Kasumi-1 (cell line): Measurements from ENCODE around the gene VWC2L.

Source experiments
- DNase-seq, 2 experiments: peaks; one replicate each; lab custom pipeline; 2025; lab: John Stamatoyannopoulos, UW

Gene VWC2L

DNA sequence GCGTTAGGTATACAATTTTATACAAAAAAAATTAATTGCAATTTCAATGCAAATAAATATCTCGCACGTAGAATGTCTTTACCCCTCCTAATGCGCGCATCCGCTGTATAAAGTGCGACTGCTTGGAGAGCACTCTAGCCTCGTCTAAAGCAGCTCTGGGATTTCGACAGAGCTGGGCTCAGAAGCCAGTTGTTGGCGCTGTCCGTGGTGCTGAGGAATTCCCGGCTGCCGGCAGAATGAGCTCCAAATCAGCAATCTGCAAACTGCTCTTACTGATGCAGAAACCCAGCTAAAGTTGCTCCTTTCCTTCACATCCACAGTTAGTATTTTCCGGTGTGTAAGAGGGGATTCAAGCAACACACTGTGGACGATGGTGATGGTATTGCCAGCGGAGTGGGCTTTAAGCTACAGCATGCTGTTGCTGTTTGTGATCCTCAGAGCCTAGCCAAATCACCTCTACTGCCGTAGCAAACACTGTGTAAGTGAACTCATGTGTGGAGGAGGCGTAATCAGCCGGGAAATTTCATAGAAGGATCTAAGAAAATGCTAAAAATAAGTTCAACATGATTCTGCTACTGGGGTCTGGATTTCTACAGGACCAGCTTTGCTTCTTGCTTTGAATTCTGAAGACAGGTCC lies at the start of gene VWC2L:
Gene VWC2L, plus strand, starts transcription at position 137 of the 637 bp plus-strand sequence. CDS start 3,140 bp downstream, outside the sequence.
- DNase-seq, result peak; percentile 35 to 51

DNA sequence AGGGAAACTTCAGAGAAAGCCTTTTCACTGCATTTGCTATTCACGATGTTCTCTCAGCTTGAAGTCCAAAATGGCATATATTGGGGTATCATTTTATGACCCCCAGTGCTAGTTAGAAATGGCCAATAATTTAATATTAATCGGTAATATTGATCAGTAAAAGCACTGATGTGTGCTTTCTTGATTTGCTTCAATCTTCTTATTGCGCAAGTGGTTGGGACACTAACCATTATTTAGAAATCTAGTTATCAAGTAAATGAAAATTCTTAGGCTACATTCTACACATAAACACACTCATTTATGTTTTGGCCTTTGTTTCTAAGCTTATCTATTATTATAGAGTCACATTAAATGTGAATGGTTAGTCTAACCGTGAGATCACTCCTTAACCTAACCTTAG lies 49.7 kb upstream of the VWC2L start:
- no peak for DNase-seq

DNA sequence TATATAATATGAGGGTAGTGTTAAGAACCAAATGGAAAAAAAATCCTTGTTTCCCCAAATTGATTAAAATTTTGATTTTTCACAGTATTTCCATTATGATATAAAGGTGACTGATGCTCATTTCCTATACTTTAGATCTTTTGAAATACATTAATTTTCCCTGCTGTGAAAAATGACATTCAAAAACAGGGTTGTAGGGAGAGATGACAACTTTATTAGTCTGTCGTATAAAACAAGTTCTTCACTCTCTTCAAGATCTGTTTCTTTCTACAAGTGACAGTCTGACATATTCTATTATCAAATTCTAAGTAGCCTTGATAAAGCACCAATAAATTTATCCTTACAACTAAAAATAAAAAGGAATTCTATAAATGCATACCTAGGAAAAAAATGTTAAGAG lies 45.3 kb upstream of the VWC2L start:
- no peak for DNase-seq

DNA sequence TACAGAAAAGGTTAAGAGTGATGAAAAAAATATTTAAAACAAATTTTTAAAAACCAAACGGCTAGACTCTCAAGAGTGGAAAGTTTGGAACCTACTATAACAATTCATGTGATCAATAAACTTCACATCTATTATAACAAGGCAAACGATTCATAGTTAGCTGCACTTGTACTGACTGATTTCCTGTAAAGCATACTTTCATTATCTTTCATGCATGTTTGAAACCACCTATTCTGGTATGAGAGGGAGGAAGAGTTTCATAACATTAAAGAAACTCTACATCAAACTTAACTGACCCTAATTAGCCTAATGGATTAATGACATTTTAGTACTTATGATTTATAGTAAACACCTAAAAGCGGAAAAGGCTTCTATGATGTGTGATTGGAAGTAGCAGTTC lies 43.7 kb upstream of the VWC2L start:
- DNase-seq, result no peak

DNA sequence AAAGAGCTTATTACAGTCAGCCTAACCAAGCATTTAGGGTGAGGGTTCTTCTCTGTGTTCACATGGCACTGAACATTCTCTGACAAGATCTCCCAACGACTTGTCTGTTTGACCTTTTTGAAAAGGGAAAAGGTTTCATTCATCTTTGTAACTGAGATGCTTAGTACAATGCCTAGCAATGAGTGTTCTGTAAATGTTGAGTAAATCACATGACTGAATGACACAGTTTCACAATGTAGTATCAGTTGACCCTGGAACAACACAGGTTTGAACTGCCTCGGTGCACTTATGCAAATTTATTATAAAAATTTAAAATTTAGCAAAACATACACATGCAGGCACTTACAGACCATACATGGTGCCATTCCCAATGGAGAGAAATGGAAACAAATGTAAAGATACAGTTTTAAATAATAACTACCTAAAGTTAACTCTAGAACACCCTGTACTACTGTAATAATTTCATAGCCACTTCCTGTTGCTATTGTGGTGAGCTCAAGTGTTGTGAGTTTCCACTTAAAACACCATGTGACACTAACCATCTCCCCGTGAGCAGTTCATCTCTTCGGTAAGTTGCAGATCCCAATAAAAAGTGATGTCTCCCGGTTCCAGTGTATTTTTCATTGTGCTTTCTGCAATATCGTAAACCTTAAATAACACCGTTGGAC lies 34.1 kb upstream of the VWC2L start:
- DNase-seq, result no peak

DNA sequence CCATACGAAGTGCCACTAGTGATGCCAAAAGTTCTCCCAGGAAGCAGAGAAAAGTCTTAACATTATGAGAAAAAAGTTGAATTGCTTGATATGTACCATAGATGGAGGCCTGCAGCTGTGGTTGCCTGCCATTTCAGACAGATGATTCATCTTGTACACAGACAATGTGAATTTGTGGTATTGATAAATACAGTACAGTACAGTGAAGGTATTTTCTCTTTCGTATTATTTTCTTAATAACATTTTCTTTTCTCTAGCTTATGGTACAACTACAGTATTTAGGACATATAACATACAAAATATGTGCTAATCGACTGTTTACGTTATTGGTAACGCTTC lies 33.6 kb upstream of the VWC2L start:
- no peak for DNase-seq

DNA sequence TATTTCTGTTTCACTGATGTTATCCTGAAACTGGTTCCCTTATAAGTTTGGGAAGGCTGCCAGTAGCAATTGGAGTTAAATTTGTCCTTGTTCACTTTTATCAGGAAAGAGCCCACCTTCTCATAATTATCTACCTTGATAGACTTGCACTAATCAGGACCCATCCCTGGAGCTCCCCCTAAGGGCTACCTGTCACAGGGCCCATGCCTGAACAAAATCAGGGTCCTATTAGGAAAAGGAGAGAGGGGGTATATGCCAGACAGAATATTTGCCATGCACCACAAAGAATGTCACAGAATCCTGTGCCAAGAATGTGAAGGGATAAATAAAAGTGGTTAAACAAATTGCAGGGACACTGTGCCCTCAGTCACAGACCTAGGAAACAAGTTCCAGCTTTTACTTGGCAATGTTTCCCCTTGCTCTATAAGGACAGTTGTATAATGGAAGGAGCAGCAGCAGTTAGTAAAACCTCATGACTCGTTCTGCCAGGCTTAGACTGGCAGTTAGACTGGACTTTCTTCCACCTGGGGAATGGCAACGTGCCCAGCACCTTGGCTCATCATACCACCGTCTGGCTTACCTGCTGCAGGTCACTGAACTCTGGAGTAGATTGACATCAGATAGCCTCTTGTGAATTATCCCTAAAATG lies 32.3 kb upstream of the VWC2L start:
- no peak for DNase-seq

DNA sequence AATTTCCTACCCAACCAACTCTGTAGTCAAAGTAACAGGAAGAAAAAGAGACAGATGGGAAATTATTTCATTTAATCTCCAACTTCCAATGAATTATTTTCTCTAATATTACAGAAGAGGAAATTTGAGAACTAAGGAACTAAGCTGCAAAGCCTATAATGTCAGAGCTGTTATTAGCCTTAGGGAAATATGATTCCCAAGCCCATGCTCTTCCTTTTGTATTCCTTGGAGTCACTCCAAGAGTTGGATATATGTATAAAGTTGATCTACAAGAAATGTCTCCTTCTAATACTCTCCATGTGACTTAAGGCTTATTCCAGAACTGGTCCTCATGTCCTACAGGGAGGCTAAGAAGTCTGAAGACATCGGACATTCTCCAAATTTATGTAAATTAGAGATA lies 31.6 kb upstream of the VWC2L start:
- no peak for DNase-seq

DNA sequence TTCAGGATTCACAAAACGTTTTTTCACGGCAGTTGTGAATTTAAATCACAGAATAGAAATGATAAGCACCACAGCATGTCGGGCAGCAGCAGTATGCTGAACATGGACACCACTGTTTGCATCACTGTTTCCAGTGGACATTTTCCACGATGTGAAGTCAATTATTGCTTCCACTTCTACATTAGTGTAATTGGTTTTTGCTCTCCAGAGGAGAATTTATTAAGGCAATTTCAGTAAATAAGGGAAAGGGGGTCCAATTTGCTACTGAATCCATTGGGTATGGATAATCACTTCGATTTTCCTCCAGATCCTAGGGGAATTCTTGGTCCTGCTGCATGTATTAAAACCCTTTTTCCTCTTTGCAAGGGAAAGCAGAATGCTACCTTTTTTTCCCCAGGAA lies 30.2 kb upstream of the VWC2L start:
- DNase-seq, result no peak

DNA sequence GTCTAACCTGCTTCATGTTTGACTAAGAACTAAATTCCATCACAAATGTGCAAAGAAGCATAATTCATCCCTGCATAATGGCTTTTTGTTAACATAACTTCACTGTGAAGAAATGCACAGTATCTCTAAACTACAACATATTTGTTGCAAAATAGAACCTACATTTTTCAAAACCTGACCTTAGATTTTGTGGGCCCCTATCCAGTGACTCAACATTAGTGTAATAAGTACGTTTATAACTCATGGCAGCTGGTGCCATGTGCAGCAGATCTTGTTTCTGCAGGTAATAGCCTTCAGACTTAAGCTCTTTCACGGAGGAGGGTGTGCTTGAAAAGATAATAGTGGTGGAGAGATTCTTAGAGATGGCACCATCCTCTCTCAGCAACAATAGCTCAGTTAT lies 28.6 kb upstream of the VWC2L start:
- DNase-seq, result no peak

DNA sequence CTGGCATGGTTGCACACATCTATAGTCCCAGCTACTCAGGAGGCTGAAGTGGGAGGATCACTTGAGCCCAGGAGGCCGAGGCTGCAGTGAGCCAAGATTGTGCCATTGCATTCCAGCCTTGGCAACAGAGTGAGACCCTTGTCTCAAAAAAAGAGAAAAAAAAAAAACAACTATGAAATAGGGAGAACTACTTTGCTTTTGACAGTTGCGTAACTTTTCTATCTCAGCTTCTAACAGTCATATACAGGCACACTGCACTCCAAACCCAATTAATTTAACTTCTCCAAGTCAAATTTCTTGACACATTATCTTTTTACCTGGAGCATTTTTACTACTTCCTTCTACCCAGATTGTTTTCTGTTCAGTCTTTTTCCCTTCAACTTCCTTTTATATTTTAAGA lies 24.1 kb upstream of the VWC2L start:
- DNase-seq, result no peak

DNA sequence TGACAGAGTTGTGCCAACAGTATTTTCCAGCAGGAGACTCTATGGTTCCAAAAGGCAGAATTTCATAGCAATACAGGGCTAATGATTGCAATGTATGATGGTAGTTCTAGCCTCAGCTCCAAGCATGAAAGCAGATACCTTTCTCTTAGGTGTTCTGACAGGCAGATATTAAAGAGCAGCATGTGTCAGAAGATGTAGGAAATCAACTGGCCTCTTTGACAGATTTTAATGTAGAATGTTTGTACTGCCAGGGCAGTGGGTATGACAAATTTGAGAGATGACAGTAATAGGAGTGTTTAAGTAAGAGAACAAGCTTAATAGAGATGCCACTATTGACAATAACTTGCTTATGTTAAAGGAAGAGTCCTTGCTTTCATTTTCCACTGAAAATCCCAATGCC lies 21.5 kb upstream of the VWC2L start:
- no peak for DNase-seq

DNA sequence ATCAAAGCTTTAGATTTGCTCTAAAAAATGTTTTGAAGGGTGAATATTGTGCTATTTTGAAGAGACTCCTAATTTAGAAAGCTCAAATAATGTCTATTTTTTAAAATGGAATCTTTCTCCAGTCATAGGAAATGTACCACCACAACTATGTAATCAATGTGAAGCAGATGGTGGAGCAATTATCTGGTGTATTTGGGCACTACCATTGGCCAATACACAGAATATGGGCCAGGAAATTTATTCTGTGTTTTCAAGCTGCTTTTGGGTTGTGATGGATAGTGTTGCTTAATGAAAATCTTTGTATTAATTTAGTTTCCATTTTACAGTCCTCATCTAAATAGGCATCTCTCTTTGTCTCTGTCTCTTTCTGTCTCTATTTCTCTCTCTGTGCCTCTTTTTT lies 17.1 kb upstream of the VWC2L start:
- no peak for DNase-seq

DNA sequence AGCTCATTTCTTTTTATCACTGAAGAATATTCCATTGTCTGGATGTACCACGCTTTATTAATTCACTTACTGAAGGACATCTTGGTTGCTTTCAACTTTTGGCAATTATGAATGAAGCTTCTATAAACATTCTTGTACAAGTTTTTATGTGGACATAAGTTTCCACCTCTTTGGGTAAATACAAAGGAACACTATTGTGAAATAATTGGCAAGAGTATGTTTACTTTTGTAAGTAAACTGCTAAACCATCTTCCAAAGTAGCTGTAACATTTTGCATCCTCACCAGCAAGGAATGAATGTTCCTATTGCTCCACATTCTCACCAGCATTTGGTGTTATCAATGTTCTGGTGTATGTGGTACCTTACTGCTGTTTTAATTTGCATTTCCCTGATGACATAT lies 15.8 kb upstream of the VWC2L start:
- no peak for DNase-seq

DNA sequence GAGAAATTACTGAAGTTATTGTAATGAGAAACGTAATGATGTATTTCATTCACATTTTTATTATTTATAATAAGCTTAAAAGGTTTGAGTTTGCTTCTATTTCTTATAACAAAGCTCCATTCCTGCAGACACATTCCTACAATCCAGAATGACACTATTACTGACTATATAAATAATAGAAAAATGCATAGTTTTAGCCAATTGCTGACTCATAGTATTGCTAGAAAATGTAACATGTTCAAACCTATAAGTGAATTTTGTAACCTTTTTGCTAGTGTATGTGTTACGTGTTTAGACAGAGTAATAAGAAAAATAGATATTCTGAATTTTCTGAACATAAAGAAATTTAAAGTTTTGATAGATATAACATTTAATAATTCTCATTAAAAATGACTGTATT lies 9.3 kb upstream of the VWC2L start:
- no peak for DNase-seq

DNA sequence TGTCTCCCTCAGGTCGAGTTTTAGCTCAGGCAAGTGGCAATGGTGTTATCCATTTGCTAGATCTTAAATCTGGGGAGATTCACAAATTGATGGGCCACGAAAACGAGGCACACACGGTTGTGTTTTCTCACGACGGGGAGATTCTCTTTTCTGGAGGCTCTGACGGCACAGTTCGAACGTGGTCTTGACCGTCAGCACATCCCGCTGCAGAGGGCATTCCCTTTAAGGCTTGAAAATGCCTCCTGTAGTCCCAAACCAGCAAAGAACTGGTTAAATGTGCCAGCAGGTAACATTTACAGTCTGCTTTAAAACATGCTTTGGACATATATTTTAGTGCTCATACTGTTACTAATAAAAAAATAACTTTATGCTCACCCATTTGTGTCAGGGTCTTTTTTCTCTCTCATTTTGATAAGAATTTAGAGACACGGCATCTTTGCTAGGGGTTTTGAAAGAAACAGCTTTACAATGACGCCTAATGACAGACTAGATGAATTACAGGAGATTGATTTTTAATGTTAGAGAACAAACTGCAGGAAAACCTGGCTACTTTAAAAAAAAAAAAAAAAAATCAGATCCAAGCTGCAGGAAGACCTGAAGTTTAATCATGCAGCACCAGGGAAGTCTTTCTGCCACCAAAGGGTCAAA lies 602 bp upstream of the VWC2L start:
- no peak for DNase-seq

DNA sequence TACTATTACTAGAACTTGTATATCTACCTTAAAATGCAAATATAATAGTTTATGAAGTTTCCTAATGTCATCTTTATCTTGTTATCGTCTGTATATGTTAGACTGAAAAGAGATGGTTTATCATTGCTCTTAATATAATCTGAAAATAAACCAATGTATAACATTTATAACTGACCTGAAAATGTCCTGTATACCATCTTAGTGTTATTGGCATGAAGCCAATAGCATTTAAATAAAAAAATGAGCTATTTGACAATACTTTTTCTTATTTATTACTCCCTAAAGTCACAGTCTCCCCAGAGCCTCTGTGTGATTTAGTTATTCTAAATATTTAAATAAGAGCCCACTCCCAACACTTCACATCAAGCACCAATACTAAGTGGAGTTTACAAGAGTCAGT lies 1.8 kb downstream of the VWC2L start:
- no peak for DNase-seq

DNA sequence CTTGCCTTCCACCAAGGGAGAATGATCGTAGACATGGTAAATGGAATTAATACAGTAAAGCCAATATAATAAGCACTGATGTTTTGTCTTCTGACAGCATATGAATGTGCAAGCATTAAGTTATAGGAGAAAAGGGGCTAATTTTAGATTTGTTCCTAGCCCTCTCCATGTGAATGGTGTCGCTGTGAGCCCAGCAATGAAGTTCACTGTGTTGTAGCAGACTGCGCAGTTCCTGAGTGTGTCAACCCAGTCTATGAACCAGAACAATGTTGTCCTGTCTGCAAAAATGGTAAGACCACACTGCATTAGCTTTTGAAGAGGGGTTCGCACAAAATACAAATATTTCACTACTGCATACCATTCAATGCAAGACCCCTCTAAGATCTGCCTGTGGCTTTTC lies 25.6 kb downstream of the VWC2L start:
- DNase-seq, result no peak

DNA sequence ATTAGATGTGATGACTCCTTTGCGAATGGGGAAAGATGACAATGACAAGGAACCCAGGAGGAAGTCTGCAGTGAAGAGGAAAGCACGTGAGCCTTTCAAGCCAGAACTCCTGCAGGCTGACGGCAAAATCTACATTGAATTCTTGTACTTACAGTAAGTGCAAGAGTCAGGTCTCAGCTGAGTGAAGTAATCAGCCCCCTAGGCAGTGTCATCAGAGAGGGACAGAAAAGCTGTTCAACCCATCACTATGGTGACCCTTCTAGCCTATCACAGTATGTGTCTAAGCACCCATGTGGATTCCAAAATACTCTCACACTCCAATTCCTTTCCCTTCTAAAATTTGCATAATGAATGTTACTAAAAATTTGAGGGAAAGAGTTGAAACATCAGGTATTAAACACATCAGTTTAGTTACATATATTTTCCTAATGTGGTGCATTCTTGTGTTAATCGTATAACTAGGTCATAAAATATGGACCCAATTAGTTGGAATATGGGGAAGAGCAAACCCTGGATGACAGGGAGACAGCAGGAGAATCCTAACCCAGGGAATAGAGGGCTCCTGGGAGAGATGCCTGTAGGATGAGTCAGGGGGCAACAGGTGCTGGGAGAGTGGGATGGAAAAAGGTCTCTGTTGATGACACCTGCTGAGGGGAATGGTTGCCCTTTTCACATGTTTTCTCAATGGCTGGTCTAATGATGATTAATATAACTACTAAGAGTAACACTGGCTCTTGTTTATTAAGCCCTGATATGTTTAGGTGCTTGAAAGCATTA lies 39.5 kb downstream of the VWC2L start:
- DNase-seq, result no peak

DNA sequence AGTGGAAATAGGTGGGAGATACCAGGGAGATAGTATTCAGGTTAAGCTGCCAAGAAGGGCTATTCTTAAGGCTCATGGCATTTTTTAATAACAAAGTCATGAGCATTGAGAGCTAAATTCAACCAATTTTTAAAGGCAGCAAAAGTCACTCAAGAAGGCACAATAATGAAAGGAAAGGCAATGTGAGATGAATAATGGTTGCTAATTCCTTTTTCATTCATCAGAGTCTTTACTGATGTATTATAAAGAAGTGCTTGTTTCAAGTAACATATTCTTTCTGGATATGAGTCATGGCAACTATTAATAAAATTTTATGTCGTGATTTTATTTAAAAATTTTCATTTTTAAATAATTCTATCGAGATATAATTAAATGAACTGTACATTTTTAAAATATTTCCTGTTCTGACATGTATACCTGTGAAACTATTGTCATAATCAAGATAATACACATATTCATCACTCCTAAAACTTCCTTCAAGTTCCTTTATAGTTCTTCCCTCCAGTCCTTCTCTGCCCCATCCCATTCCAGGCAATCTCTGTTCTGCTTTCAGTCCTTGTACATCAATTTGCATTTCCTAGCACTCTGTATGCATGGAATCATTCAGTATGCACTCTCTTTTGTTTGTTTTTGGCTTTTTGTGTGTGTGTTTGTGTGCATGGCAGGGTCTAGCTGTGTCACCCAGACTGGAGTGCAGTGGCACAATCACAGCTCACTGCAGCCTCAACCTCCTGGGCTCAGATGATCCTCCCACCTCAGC lies 40.8 kb downstream of the VWC2L start:
- no peak for DNase-seq

DNA sequence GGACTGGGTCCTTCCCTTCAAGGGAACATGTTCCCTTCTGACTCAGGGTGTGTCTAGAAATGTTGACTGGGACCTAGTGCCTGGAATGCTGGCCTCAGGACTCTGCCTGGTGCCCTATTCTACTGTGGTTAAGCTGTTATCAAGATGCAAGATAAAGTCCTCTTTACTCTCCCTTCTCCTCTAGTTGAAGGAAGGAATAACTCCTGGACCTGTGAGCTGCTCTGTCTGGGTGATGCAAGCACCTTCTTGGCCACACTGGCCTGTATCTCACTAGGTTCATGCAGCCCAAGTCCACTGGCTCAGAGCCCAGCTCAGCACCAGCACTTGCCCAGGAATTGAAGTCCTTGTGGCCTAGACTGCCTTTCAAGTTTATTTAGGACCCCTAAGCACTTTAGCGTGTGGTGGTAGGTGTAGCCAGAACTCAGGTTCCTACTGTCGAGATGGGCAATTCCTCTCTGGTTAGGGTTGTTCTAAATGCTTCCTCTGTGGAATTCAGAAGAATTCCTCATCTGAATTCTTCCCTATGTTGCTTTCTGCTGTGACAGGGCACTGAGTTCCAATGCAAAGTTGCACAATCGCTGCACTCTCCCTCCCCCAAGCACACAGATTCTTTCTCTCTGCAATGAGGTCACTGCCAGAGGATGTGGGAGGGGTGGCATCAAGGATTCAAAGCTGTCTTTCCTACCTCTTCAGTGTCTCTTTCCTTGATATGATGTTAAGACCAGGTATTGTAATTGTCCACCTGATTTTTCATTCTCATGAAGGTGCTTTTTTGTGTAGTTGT lies 54.7 kb downstream of the VWC2L start:
- DNase-seq, result no peak
